HCT116 (cell line): ENCODE results near the gene DOCK9.

ENCODE experiments used
- CEBPB ChIP-seq: IDR thresholded peaks from 2 replicates; pipeline ENCODE4 v1.6.1; 2012; ENCODE audit warnings: low read depth
- EZH2 ChIP-seq: fragments of 200-600 bp; sonication (generic); IDR thresholded peaks from 2 replicates; pipeline ENCODE4 v1.6.1; 2017; ENCODE audit warnings: antibody characterized with exemption, mixed run types
- EZH2phosphoT487 ChIP-seq: fragments of 200-600 bp; IDR thresholded peaks from 2 replicates; pipeline ENCODE4 v1.6.1; 2018; ENCODE audit warnings: antibody characterized with exemption, borderline replicate concordance
- POLR2A ChIP-seq: IDR thresholded peaks from 2 replicates; pipeline ENCODE4 v1.7.0; 2011; ENCODE audit warnings: borderline replicate concordance; ENCODE audit not compliant: insufficient read depth, insufficient read length; ENCODE audit errors: extremely low read depth
- POLR2AphosphoS5 ChIP-seq: IDR thresholded peaks from 2 replicates; pipeline ENCODE4 v1.6.1; 2011; ENCODE audit warnings: mild to moderate bottlenecking, low read depth, low read length, moderate library complexity
- RAD21 ChIP-seq: IDR thresholded peaks from 2 replicates; pipeline ENCODE4 v1.6.1; 2012; ENCODE audit warnings: low read depth, mild to moderate bottlenecking
- SRF ChIP-seq: IDR thresholded peaks from 2 replicates; pipeline ENCODE4 v1.6.1; 2012; ENCODE audit warnings: low read depth
- YY1 ChIP-seq: IDR thresholded peaks from 2 replicates; pipeline ENCODE4 v1.6.1; 2011; ENCODE audit warnings: low read length, low read depth, moderate library complexity, mild to moderate bottlenecking; ENCODE audit not compliant: insufficient replicate concordance; ENCODE audit errors: extremely low read depth
- ZFX ChIP-seq: fragments of 450-650 bp; IDR thresholded peaks from 2 replicates; pipeline ENCODE4 v1.6.1; 2017
- ZNF274 ChIP-seq: fragments of 200-500 bp; sonication (Bioruptor generic); IDR thresholded peaks from 2 replicates; pipeline ENCODE4 v1.6.1; 2014; ENCODE audit warnings: mild to moderate bottlenecking, low read depth, low read length, inconsistent platforms
- TF ChIP-seq, protein P1 (sequence below): IDR thresholded peaks from 2 replicates; pipeline ENCODE4 v1.6.1; 2012
- TF ChIP-seq, protein P2 (sequence below), 3 experiments: fragments of 200-600 bp in 1 of 3; sonication (generic) in 1 of 3; IDR thresholded peaks in 2 of 3; conservative IDR thresholded peaks in 1 of 3; 2 replicates each; pipeline ENCODE4 v1.5.1; 2012 to 2017; ENCODE audit warnings: low read depth in 2 of 3, low read length in 2 of 3, antibody characterized with exemption in 1 of 3, borderline replicate concordance in 1 of 3, control low read depth in 1 of 3, mild to moderate bottlenecking in 1 of 3, mixed read lengths in 1 of 3, mixed run types in 1 of 3, moderate library complexity in 1 of 3; ENCODE audit not compliant: insufficient read depth in 1 of 3
- TF ChIP-seq, protein P3 (sequence below): IDR thresholded peaks from 2 replicates; pipeline ENCODE4 v1.6.1; 2011; ENCODE audit warnings: mild to moderate bottlenecking, low read length, moderate library complexity; ENCODE audit not compliant: insufficient replicate concordance; ENCODE audit errors: extremely low read depth
- TF ChIP-seq, protein P4 (sequence below): IDR thresholded peaks from 2 replicates; pipeline ENCODE4 v1.6.1; 2012; ENCODE audit warnings: low read depth

DNA sequence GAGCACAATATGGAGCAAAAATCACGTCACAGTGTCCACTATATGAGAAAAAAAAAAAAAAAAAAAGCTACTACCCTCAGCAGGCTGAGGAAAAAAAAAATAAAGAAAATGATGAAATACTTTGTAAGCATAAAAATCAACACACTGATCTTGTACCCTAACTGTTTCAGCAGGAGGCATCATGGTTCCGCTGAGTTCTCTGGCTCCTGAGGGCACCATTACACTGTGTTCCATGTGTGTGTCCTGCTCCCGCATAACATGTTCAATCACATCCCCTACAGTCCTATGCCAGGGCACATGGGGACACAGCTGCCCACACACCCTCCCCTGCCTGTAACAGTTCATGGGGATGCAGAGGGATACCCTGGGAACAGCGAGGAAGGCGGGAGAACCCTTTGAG, 33.5 kb downstream of the DOCK9 start:
- TF ChIP-seq, protein P1, sequence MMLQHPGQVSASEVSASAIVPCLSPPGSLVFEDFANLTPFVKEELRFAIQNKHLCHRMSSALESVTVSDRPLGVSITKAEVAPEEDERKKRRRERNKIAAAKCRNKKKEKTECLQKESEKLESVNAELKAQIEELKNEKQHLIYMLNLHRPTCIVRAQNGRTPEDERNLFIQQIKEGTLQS, result no peak
- TF ChIP-seq, protein P2, sequence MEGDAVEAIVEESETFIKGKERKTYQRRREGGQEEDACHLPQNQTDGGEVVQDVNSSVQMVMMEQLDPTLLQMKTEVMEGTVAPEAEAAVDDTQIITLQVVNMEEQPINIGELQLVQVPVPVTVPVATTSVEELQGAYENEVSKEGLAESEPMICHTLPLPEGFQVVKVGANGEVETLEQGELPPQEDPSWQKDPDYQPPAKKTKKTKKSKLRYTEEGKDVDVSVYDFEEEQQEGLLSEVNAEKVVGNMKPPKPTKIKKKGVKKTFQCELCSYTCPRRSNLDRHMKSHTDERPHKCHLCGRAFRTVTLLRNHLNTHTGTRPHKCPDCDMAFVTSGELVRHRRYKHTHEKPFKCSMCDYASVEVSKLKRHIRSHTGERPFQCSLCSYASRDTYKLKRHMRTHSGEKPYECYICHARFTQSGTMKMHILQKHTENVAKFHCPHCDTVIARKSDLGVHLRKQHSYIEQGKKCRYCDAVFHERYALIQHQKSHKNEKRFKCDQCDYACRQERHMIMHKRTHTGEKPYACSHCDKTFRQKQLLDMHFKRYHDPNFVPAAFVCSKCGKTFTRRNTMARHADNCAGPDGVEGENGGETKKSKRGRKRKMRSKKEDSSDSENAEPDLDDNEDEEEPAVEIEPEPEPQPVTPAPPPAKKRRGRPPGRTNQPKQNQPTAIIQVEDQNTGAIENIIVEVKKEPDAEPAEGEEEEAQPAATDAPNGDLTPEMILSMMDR (IDR thresholded peaks at IDR 0.05 in 2 of 3, conservative IDR thresholded peaks at IDR 0.05 in 1 of 3; ENCODE audit: borderline replicate concordance in 1 of 3, insufficient read depth in 1 of 3, low read depth in 2 of 3, low read length in 2 of 3), result no peak
- TF ChIP-seq, protein P3, sequence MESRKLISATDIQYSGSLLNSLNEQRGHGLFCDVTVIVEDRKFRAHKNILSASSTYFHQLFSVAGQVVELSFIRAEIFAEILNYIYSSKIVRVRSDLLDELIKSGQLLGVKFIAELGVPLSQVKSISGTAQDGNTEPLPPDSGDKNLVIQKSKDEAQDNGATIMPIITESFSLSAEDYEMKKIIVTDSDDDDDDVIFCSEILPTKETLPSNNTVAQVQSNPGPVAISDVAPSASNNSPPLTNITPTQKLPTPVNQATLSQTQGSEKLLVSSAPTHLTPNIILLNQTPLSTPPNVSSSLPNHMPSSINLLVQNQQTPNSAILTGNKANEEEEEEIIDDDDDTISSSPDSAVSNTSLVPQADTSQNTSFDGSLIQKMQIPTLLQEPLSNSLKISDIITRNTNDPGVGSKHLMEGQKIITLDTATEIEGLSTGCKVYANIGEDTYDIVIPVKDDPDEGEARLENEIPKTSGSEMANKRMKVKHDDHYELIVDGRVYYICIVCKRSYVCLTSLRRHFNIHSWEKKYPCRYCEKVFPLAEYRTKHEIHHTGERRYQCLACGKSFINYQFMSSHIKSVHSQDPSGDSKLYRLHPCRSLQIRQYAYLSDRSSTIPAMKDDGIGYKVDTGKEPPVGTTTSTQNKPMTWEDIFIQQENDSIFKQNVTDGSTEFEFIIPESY, result no peak
- TF ChIP-seq, protein P4, sequence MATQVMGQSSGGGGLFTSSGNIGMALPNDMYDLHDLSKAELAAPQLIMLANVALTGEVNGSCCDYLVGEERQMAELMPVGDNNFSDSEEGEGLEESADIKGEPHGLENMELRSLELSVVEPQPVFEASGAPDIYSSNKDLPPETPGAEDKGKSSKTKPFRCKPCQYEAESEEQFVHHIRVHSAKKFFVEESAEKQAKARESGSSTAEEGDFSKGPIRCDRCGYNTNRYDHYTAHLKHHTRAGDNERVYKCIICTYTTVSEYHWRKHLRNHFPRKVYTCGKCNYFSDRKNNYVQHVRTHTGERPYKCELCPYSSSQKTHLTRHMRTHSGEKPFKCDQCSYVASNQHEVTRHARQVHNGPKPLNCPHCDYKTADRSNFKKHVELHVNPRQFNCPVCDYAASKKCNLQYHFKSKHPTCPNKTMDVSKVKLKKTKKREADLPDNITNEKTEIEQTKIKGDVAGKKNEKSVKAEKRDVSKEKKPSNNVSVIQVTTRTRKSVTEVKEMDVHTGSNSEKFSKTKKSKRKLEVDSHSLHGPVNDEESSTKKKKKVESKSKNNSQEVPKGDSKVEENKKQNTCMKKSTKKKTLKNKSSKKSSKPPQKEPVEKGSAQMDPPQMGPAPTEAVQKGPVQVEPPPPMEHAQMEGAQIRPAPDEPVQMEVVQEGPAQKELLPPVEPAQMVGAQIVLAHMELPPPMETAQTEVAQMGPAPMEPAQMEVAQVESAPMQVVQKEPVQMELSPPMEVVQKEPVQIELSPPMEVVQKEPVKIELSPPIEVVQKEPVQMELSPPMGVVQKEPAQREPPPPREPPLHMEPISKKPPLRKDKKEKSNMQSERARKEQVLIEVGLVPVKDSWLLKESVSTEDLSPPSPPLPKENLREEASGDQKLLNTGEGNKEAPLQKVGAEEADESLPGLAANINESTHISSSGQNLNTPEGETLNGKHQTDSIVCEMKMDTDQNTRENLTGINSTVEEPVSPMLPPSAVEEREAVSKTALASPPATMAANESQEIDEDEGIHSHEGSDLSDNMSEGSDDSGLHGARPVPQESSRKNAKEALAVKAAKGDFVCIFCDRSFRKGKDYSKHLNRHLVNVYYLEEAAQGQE, result no peak
- TF ChIP-seq POLR2AphosphoS5 (no peak), POLR2A (no peak), EZH2phosphoT487 (no peak), SRF (no peak), RAD21 (no peak), EZH2 (no peak), ZFX (no peak), YY1 (no peak), ZNF274 (no peak), CEBPB (no peak)
